Type B pancreatic cell (in vitro differentiated cells): ENCODE data around the gene FAM187B. TPM values are rescaled to one million over a fixed set of nuclear protein-coding genes. Genes with fewer than 3 reads are reported as not detected.
"Not testable (repeated sequence)": the region's sequence is repeated elsewhere in the genome, so short reads cannot be mapped to it uniquely, and the experiment has no call there.

Experiments
- DNase-seq: peaks from one replicate; pipeline ENCODE4 v3.0.0; 2021; ENCODE audit warnings: mixed read lengths; ENCODE audit not compliant: unreplicated experiment; ENCODE audit errors: extremely low spot score
- H3K27ac Mint-ChIP-seq: 2 replicates; pipeline ENCODE4 v1.8.0; 2021; ENCODE audit warnings: mild to moderate bottlenecking, mixed read lengths
- H3K27me3 Mint-ChIP-seq: 2 replicates; pipeline ENCODE4 v1.8.0; 2021; ENCODE audit warnings: mixed read lengths
- H3K36me3 Mint-ChIP-seq: 2 replicates; pipeline ENCODE4 v1.8.0; 2021; ENCODE audit warnings: mixed read lengths
- H3K4me1 Mint-ChIP-seq: one replicate; pipeline ENCODE4 v1.8.0; 2021; ENCODE audit warnings: mixed read lengths; ENCODE audit not compliant: unreplicated experiment
- H3K4me3 Mint-ChIP-seq: 2 replicates; pipeline ENCODE4 v1.8.0; 2021; ENCODE audit warnings: mild to moderate bottlenecking, mixed read lengths
- H3K9me3 Mint-ChIP-seq: 2 replicates; pipeline ENCODE4 v1.8.0; 2021; ENCODE audit warnings: mixed read lengths
- CTCF ChIP-seq: fragments of 200-600 bp; sonication (generic); conservative IDR thresholded peaks from 2 replicates; pipeline ENCODE4 v1.5.0; 2021; ENCODE audit warnings: antibody characterized with exemption, mild to moderate bottlenecking
- total RNA-seq: library from RNA; stranded (reverse); gene quantifications from 2 replicates; pipeline ENCODE4 v1.2.1, GENCODE V29; 2021; ENCODE audit warnings: low replicate concordance

FAM187B gene
- total RNA-seq, 1 donor from 2014 or later: not detected

DNA sequence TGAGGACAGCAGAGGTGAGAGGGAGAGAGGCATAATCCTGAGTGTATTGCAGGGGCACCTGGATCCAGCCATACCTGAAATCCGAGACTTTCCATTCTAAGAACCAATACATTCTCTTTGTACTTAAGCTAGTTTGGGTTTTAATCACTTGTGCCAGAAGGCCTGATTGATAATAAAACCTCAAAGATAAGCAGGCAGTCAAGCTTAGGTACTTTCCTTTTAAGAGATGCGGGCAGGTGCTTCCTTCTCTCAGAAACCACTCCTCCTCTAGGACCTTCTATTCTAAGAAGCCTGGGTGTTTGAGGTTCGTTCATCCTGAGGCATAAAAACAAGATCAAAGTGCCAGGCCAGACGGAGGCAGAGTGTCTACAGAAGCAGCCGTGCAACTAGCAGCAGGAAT lies 22.2 kb downstream of the FAM187B start:
- no peak overlapping the region for H3K27ac Mint-ChIP-seq
- H3K4me1 Mint-ChIP-seq: no peaks in the 10 kb centered on the region
- no peaks in the 10 kb centered on the region for H3K36me3 Mint-ChIP-seq
- DNase-seq: no peak
- no peaks in the 10 kb centered on the region for H3K27me3 Mint-ChIP-seq
- no peak for TF ChIP-seq CTCF
- H3K4me3 Mint-ChIP-seq: no peak overlapping the region
- H3K9me3 Mint-ChIP-seq: no peaks in the 10 kb centered on the region

- Mint-ChIP-seq H3K27ac (no peak overlapping the region), H3K36me3 (no peaks in the 10 kb centered on the region), H3K4me3 (no peak overlapping the region), H3K4me1 (no peaks in the 10 kb centered on the region), H3K27me3 (no peaks in the 10 kb centered on the region), H3K9me3 (no peaks in the 10 kb centered on the region)
- no peak for DNase-seq
- TF ChIP-seq CTCF: no peak
These were observed 22.7 kb downstream of the FAM187B start for GRCh38 chr19:35205733-35206323.

DNA sequence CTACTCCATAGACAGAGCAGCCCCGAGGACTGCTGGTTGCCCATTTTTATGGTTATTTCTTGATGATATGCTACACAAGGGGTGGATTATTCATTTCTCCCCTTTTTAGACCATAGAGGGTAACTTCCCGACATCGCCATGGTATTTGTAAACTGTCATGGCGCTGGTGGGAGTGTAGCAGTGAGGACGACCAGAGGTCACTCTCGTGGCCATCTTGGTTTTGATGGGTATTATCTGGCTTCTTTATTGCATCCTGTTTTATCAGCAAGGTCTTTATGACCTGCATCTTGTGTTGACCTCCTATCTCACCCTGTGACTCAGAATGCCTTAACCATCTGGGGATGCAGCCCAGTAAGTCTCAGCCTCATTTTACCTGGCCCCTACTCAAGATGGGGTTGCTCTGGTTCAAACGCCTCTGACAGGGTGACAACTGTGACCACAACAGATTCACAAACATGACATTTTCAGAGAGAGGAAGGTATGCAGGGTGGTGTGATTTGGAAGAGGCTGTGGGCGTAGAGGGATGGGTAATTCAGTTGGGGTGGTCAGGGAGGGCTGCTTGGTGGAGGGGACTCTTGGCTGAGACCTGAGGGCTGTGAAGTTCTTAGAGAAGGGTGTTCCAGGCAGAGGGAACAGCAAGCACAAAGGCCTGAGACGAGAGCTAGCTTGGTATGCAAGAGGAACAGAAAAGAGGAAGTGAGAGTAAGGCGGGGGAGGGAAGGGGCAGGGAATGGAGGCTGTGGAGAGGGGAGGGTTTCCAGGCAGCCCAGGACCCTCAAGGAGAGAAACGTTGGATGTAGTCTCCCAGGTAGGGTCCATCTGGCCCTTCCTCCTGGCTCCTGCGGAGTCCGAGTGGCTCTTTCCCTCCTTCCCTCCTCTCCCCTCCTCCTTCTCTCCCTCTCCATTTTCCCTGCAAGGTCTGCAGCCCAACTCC lies 23.5 kb downstream of the FAM187B start:
- Mint-ChIP-seq H3K9me3 (no peaks in the 10 kb centered on the region), H3K27ac (no peak overlapping the region), H3K36me3 (no peaks in the 10 kb centered on the region), H3K27me3 (no peaks in the 10 kb centered on the region), H3K4me3 (no peak overlapping the region), H3K4me1 (no peaks in the 10 kb centered on the region)
- TF ChIP-seq CTCF: no peak
- DNase-seq: no peak

- no peak overlapping the region for H3K27ac Mint-ChIP-seq
- peaks cover 11% of the 10 kb centered on the region for H3K27me3 Mint-ChIP-seq
- no peak for DNase-seq
- no peak for TF ChIP-seq CTCF
- H3K4me3 Mint-ChIP-seq: no peak overlapping the region
- no peaks in the 10 kb centered on the region for H3K9me3 Mint-ChIP-seq
- no peaks in the 10 kb centered on the region for H3K36me3 Mint-ChIP-seq
- H3K4me1 Mint-ChIP-seq: no peaks in the 10 kb centered on the region
These were observed 25.5 kb downstream of the FAM187B start for GRCh38 chr19:35202722-35203688.

- Mint-ChIP-seq H3K9me3 (no peaks in the 10 kb centered on the region), H3K36me3 (no peaks in the 10 kb centered on the region), H3K4me1 (no peaks in the 10 kb centered on the region), H3K4me3 (no peak overlapping the region), H3K27me3 (peaks cover 21% of the 10 kb centered on the region), H3K27ac (no peak overlapping the region)
- DNase-seq: no peak
- TF ChIP-seq CTCF: no peak
These were observed 29.1 kb downstream of the FAM187B start for GRCh38 chr19:35199481-35199880.

GRCh38 chr19:35196861-35197260 lies 31.7 kb downstream of the FAM187B start:
- H3K27me3 Mint-ChIP-seq: peaks cover 21% of the 10 kb centered on the region
- not testable (repeated sequence) for H3K36me3 Mint-ChIP-seq, H3K4me3 Mint-ChIP-seq, H3K4me1 Mint-ChIP-seq, H3K27ac Mint-ChIP-seq, H3K9me3 Mint-ChIP-seq, DNase-seq
